Stimulated activated CD8-positive, alpha-beta memory T cell treated with anti-CD3 and anti-CD28 coated beads, Interleukin-12 subunit alpha, Interleukin-12 subunit beta, amount 100 ng/mL, for 4 hours (primary cell): ENCODE data around the gene CHCHD6.

ENCODE experiments used
- DNase-seq: peaks from one replicate; pipeline ENCODE4 v3.0.0-alpha.2; 2020; ENCODE audit warnings: low read depth

Gene CHCHD6

DNA sequence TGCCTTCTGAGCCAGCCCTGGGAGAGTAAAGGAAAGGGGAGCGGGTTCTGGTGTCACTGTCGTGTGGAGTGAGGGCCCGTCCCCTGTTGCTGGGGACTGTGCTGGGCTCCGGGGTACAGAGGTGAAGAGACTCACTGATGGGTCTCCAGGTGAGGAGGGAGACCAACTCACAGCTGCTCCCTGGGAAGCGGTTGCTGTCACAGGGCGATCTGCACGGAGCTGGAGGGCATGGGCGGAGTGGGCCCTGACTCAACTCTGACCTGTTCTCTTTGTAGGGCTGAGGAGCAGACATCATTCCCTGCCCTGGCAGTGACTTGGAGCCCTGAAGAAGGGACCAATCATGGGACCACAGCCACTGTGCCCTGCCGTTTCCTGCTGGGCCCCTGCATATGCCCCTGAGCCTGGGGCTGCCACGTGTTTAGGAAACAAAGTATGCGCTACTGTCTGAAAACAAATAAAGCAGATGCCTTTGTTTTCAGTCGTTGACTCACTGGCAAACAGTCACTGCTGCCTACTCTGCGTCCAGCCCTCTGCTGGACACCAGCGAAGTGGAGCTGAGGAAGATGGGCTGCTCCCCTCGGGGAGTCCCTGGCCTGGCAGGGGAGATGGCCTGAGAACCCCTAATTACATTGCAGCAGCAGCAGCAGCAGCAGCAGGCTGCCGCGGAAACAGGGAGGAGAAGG lies 256.0 kb downstream of the CHCHD6 start:
- DNase-seq, result no peak

DNA sequence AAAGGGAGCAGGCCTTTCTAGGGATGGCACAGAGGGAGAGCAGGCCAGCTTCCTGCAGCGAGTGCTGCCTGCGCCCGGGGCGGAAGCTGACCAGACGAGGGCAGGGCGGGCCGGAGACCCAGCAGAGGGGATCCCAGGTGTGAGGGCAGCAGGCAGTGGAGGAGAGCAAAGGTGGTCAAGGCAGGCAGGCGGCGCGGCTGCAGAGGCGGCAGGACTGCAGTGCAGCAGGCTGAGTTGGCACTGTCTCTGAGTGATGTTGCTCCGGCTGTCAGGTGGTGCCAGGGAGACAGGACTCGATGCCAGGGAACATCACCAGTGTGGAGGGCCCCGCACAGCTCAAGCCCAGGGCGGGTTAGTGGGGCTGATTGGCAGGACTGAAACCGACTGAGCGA lies 256.6 kb downstream of the CHCHD6 start:
- DNase-seq, result no peak

GRCh38 chr3:126961191-126961790 lies 257.3 kb downstream of the CHCHD6 start:
- DNase-seq, result no peak

DNA sequence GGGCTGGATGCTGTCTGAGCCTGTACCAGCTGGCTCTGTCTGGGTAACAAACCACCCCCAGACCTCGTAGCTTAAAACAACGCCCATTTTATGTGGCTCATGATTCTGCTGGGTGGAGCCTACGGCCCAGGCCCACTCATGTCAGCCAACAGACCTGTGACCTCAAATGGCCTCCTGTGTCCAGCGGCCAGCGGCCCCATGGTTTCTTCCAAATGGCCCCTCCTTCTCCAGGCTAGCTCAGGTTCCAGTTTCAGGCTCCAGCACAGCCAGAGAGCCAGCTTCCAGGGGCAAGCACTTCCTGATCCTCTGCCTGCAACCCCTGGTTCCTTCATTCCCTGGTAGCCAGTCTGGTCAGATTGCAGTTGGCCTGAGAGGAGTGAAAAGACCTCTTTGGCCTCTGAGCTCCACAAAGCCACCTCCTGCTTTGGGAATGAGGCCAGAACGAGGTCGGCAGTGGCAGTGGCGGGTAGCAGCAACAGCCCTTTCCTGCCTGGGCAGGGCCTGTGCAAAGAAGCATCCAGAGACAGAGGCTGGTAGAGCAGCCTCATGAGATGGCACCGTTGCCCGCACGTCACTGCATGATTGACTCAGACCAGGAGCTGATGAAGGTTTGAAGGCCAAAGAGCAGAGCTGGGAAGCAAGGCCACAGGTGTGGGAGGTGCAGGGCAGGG lies 257.9 kb downstream of the CHCHD6 start:
- DNase-seq, result no peak

- no peak for DNase-seq
Measured at GRCh38 chr3:126962756-126963155, 258.7 kb downstream of the CHCHD6 start.

DNA sequence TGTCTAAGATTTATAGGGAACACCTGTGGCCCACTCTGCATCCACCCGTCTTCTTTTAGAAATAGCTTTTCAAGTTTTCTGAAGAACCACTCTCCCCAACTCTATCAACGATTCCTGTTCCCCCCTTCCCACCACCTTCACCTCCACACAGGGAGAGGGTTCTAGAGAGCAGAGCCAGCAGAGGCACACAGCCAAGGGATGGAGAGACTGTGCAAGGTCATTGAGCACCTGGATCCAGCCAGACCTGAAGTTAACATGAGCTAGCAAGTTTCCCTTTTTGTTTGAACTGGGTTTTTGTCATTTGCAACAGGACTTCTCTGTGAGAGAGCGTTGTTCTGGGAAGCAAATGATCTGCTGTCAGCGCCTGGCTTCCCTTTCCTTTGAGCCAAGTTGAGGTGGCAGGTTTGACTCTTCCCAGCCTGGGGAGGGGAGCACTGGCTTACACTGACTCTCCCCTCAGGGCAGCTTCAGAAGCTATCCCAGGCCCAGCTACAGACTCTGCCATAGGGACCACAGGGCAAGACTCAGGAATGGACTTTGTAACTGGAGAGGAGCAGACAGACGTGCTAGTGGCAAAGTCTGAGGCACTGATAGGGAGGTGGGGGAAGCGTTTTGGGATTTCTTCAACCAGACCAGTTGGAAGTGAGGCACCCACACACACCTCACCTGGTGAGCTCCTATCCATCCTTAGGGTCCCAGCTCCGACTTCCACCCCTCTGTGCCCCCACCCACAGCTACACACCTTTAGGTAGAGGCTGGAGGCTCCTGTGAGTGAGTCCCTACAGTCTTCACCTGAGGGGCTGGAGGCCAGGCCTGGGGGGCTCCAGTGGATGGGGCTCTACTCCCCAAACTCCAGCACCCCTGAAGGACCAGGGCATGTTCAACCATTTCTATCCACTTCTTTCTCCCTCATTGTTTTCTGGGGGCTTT lies 259.5 kb downstream of the CHCHD6 start:
- no peak for DNase-seq

- no peak for DNase-seq
Measured at GRCh38 chr3:126964261-126964660, 260.2 kb downstream of the CHCHD6 start.

DNA sequence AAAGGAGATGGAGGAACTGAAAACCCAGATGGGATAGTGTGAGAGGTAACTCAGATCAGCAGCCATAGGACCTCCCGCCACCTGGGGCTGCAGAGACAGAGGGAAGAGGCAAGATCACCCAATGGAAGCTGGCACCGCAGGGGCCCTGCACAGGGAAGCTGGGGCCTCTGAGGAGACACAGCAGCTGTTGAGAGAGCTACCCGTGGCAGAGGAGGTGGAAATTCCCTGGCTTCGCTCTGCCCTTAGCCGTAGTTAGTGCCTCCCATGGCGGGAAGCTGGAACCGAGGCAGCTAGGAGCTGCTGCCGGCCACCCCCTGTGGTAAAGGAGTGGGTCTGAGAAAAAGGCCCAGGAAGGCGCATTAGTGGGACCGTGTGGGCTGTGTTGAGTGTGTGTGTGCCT lies 260.9 kb downstream of the CHCHD6 start:
- DNase-seq, result no peak

DNA sequence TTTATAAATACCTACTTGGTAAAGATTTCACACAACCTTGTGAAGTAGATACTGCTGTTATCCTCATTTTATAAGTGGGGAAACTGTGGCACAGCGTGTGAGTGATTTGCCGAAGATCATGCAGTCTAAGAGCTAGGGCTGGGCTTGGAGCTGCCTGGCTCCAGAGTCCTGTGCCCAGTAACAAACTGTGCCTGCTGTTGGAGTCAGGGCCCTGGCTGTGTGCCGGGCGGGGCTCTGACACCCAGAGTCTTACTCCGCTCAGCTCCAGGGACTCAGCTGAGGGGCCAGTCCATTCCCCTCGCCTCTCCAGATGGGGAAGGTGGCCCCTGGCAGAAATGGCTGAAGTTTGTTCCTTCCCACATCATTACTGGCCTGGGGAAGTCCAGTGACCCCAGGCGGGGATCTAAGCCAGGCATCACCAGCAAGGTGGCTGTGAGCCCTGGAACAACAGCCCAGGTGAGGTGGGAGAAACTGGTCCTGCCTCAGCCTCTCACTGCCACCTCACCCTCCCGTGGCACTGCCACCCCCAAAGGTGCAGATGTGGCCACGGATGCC lies 261.6 kb downstream of the CHCHD6 start:
- DNase-seq, result no peak

- DNase-seq, result no peak
Measured at GRCh38 chr3:126967386-126967785, 263.3 kb downstream of the CHCHD6 start.

DNA sequence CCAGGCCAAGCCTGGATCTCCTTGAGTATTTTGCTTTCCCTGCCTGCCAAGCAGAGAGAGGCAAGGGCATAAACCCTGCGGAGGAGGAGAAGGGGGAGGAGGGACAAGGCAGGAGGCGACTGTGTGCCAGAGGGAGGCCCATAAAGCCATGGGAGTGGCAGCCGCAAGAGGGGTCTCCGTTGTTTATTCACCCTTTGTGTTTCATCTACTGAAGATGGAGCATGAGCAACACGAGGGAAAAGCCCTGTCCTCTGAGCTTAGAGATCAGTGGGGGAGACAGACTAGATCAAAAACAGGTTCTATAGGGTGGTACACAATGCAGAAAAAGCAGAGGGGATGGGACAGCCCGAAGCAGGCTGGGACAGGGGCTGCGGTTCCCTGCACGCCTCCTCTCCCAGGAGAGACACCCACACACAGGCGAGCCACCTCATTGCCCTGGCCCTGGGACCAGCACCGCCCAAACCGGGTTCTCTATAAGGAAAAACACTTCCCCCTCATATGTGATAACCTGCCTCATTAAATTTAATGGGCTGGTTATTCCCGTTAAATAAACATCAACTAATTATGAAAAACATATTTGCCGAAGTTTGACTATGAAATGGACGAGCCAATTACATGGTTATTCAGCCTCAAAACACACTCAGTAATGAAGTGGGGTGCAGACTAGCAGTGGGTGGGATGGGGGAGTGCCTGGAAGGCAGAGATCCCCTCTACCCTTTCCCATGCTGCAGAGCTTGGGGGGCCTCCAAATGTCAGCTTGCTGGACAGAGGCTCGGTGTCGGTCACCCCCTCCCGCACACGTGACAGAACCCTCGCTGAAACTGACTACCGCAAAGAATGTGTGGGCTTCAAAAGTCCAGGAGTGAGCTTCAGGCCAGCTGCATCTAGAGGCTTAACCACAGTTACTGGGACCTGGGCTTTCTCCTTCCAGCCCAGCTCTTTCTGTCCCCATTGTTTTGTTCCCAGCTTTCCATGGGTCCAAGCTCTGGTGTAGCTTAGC lies 264.7 kb downstream of the CHCHD6 start:
- DNase-seq, result no peak

DNA sequence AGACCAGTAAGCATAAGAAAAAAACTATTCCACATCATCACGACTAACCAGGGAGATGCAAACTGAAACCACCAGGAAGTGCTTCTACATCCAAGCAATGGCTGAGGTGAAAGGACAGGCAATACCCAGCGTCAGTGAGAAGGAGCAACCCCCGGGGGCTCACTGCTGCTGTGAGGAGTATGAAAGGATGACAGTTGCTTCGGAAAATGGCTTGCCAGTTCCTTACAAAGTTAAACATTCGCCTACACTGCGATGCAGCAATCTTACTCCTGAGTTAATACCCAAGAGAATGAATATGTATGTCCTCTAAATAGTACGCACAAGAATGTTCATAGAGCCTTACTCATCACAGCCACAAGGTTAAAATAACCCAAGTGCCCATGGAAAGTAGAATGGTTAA lies 265.5 kb downstream of the CHCHD6 start:
- DNase-seq, result no peak

GRCh38 chr3:126970101-126970500 lies 266.1 kb downstream of the CHCHD6 start:
- no peak for DNase-seq

DNA sequence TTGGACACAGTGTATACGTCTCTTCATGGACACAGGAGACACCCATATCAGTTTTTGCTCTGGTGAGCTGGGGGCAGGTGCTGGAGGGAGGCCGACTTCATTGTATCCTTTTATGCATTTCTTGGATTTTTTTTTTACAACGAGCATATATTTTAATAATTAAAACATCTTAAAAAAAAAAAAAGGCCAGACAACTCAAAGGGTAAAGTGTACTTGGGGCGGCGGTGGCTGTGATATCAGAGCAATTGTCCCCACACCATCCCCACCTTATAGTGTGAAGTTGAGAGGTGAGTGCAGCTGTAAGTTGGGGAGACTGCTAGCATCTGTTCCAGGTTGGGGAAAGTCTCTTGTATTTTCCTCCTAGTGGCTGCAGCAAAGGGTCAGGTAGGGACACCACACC lies 266.9 kb downstream of the CHCHD6 start:
- DNase-seq, result no peak

DNA sequence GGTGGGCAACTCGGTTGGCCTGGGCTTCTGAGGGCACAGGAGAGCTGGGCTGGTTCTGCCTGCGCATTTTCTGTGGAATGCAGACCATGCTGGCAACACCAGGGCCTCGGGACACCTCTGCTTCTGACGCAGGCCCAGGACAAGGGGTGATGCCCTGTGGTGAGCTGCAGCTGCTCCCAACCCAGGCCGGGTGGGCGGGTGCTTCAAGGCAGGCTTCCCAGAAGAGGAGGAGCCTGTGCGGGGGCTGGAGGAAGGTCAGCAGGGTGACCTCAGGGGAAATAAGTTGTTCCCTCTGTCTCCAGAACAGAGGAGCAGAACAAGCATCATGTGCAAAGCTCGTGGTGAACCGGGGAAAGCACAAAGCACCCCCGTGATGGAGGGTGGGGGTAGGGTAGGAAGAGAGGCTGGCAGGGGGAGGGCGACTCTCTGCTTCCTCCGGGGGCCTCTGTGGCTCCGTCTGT lies 267.9 kb downstream of the CHCHD6 start:
- no peak for DNase-seq

DNA sequence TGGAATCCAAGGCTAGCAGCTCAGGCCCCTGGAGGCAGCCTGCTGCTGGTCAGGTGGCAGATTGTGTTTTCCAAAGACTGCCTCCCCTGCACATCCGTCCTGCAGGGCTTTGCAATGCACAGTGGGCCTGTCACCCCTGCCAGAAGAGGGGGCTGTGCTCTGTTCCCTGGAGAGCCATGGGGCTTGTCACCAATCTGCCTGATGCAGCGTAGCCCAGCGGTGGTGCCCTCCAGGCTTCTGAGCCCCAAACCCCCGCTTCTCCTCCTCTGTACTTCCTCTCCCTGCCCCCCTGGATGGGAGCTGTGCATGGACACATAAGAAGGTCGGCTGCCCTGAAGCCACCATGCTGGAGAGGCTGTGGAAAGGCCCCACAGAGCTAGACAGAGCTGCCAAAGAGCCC lies 268.8 kb downstream of the CHCHD6 start:
- DNase-seq, result no peak

DNA sequence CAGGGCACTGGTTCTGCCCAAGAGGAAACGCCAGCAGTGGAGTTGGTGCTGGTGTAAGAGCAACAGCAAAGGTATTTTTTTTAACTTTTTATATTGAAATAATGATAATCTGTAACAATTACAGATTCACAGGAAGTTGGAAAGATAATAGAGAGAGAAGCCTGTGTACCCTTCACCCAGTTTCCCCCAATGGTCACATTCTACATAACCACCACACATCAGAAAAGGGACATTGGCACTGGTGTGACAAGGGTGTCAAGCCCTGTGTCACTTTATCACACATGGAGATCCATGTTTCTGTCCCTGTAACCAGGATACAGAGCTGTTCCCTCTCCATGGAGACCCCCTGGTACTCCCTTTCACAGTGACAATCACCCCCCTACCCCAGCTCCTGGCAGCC lies 269.8 kb downstream of the CHCHD6 start:
- no peak for DNase-seq

GRCh38 chr3:126974756-126975155 lies 270.7 kb downstream of the CHCHD6 start:
- DNase-seq, result no peak

DNA sequence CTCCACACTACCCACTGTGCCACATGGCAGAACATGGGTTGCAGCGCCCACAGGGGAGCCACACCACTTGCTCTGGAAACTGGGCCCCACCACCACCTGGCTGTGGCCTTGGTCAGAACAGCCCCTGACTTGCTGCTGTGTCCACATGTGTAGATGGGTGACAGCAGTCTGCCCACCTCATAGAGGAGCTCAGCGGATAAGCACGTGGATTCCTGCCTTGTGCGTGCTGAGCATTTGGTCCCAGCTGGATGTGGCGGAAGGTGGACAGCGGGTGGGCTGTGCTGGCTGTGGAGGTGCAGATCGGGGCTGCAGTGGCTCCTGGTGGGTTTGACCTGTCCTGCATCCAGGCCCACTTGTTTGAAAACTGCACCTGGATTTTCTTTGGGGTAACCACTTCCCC lies 272.9 kb downstream of the CHCHD6 start:
- no peak for DNase-seq

DNA sequence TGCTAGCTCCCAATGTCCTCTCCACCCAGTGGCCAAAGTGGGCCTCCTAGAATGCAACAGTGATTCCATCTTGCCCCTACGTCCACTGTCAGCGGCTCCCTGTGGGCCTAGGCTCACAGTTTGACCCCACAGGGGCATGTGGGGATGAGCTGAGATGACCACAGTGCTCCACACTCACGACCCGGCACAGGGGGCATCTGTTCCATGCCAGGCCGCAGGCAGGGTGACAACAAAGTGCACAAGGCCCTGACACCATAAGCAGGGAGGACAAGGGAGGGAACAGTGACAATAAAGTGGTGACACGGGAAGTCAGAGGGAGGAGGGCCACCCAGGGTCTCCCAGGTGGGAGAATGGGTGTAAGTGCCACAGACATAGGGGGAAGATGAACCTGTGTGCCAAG lies 273.8 kb downstream of the CHCHD6 start:
- DNase-seq, result no peak

- DNase-seq, result no peak
Measured at GRCh38 chr3:126978291-126978690, 274.3 kb downstream of the CHCHD6 start.
